ENCODE measurements around the gene PIK3R4.

Gene PIK3R4

DNA sequence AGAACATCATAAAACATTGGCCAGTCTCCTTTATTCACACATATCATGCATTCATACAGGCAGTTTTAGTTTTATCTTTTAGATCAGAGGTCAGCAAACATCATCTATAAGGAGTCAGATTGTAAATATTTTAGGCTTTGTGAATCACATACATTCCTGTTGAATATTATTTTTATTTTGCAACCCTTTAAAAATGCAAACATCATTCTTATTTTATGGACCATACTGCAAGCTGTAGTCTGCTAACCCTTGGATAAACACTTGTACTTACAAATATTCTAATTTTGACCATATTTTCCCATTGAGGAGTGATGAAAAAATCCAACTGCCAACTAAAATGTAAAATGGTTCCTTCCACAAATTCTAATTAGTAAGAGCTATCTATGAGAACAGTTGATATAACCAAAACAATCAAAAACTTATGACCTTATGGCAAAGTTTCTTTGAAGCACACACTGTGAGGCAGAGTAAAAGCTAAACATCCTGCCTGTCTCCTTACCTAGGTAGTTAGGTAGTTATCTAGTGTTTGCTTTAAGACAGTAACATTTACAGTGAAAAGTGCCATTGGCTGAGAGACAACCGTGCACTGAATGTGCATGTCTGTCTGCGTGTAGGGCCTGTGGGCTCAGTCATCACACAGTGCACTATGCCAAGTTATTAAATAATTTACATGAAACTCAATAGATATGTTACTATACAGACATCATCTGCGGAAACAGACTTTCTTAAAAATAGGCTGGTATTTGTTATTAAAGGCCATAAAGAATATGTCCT lies 57.7 kb downstream of the PIK3R4 start:
- no peak for DNase-seq (ENCODE audit: low read depth in 2 of 2)

- no peak for DNase-seq (ENCODE audit: low read depth in 2 of 2)
Measured at GRCh38 chr3:130688015-130688688, 58.5 kb downstream of the PIK3R4 start.

- no peak for DNase-seq (ENCODE audit: low read depth in 2 of 2)
Measured at GRCh38 chr3:130687327-130687726, 59.3 kb downstream of the PIK3R4 start.

GRCh38 chr3:130686833-130687232 lies 59.8 kb downstream of the PIK3R4 start:
- DNase-seq (ENCODE audit: low read depth in 2 of 2) = no peak

GRCh38 chr3:130682131-130682530 lies 64.5 kb downstream of the PIK3R4 start:
- DNase-seq (ENCODE audit: low read depth in 2 of 2) = no peak

- no peak for DNase-seq (ENCODE audit: low read depth in 2 of 2)
Measured at GRCh38 chr3:130679218-130679617, 67.4 kb downstream of the PIK3R4 start.

DNA sequence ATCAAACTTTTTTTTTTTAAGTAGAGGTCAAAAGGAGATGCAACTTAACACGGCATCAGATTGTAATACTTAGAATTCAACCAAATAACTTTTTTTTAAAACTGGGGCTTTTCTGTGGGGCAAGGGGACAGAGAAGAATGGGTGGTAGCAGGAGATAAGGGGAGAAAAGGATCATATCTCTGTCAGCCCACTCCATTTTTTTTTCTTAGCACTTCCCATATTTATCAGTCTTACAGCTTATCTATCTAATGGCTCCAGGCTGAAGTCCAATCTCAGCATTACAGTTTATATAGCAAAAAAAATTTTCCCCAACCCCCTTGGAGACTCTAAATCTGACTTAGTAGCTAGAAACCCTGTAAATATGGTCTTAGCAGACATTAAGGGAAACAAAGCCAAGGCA lies 69.3 kb downstream of the PIK3R4 start:
- DNase-seq (ENCODE audit: low read depth in 2 of 2) = no peak

GRCh38 chr3:130671545-130672312 lies 74.9 kb downstream of the PIK3R4 start:
- no peak for DNase-seq (ENCODE audit: low read depth in 2 of 2)

- DNase-seq (ENCODE audit: low read depth in 2 of 2) = no peak
Measured at GRCh38 chr3:130669740-130670139, 76.9 kb downstream of the PIK3R4 start.

- DNase-seq (ENCODE audit: low read depth in 2 of 2) = no peak
Measured at GRCh38 chr3:130663092-130663491, 83.5 kb downstream of the PIK3R4 start.

- no peak for DNase-seq (ENCODE audit: low read depth in 2 of 2)
Measured at GRCh38 chr3:130662501-130662996, 84.1 kb downstream of the PIK3R4 start.

DNA sequence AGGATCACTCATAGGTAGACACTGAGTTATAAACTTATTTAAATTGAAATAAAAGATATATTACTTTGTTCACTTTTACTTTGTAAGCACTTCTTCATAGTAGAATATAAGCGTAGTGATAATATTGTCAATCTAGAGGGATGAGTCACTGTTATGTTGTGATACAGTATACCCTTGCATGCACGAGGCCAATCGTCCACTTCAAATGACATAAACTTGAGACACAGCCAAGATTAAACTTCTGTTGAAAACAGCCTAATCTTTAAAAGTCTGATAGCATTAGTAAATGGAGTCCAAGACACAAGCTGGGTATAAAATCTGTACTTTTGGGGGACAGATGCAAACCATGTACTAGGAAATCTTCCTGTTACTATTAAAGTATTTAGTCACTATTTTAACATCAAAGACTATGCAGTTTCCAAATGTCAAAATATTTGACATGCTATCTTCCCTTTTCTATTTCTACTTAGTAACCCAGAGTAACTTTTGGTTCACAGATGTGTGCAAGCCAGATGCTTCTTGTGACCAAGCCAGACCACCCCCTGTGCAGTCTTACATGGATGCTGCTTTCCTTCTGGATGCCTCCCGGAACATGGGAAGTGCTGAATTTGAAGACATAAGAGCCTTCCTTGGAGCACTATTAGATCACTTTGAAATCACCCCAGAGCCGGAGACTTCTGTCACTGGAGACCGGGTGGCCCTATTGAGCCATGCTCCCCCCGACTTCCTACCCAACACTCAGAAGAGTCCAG lies 85.3 kb downstream of the PIK3R4 start:
- DNase-seq (ENCODE audit: low read depth in 2 of 2) = no peak

DNA sequence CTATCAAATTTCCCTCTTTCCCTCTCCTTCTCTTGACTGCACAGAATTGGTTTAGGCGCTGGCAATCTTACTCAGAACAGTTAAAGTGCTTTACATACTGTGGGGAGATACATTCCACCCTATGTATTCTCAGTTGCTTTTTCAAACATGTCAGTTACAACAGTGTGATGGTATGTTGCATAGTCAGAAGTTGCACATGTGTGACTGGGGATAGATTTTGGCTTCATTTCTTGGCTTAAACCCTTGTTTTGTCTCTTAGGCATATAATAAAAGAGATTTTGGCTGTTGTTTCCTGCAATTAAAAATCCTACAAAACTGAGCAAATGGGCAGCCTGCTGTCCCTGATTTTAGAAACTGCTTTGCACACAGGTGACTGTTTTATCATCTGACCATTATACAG lies 86.7 kb downstream of the PIK3R4 start:
- DNase-seq (ENCODE audit: low read depth in 2 of 2) = peak; percentile 33 to 52

DNA sequence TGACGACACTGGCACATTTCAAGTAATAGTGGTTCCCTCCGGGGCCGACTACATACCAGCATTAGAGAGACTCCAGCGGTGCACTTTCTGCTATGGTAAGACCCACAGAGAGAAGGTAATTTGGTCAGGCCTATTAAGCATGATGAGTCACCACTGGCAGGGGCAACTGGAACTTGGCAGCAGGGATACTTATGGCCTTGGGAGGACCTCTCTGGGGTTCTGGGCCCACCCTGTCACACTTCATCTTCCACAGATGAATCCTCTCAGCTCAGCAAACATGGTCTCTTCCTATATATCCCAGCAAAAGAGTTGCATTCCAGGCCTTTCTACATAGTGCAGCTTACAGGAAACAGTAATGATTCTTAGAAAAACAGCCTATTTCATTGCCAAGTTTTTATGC lies 88.0 kb downstream of the PIK3R4 start:
- peak; percentile 36 to 42 for DNase-seq (ENCODE audit: low read depth in 2 of 2)

DNA sequence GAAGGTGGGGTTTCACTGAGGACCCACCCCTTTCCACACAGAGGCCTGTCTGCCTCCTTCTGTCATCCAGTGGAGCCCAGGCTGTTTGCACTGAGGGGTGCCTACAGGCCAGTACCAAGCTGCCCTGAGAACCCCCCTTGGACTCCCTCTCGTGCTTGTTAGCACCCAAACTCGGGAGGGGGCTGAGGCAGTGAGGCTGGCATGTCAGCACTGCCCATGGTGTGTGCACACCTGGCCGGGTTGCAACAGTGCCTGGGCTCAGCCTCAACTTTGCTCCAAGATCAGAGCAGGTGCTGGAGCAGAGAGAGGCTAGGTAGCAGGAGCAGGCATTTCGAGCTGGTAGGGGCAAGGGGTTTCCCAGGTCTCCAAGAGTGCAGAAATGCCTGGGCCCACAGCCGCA lies 90.0 kb downstream of the PIK3R4 start:
- DNase-seq (ENCODE audit: low read depth in 2 of 2) = no peak

DNA sequence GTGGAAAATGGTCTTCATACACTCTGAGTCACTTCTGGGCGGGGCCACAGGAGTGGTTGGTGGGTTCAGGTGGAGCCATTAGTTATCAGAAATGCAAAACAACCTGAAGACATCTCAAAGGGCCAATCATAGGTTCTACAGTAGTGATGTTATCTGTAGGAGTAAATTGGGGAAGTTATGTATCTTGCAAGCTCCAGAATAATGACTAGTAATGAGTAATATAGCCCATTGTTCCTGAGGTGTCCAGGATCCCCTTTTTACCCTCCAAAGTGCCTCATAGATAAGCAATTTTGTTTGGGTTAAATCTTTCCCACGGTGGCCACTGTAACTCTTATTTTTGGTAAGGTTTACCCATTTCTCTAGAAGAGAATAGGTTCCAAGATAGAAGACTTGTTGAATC lies 91.7 kb downstream of the PIK3R4 start:
- DNase-seq (ENCODE audit: low read depth in 2 of 2) = no peak

DNA sequence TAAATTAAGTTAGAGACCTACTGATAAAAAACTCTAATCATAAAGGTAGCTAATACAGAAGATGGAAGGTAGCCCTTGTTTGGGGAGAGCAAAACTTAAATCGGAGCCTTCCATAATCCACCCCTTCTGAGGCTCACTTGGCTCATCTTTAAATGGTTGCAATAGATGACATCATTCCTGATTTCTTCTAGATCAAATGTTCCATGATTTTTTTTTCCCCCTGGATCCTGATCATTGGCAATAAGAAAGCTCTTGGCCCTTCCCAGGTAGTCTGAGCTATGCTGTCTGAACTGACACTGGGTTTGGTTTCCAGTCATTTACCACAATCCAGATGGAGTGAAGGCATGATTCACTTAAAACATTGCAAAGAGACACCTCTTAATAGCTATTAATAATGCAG lies 92.5 kb downstream of the PIK3R4 start:
- DNase-seq (ENCODE audit: low read depth in 2 of 2) = no peak

DNA sequence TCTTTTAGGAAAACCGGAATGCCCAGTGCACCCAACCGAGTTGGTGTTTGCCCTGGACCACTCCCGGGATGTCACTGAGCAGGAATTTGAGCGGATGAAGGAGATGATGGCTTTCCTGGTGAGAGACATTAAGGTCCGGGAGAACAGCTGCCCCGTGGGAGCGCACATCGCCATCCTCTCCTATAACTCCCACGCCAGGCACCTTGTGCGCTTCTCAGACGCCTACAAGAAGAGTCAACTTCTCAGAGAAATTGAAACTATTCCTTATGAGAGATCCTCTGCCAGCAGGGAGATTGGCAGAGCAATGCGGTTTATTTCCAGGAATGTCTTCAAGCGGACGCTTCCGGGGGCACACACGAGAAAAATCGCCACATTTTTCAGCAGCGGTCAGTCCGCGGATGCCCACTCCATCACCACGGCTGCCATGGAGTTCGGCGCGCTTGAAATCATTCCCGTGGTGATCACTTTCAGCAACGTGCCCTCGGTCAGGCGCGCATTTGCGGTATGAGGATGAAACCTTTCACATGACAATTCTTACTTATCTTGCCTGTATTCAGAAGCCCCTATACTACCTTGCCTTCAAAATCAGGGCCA lies 97.5 kb downstream of the PIK3R4 start:
- DNase-seq (ENCODE audit: low read depth in 2 of 2) = no peak

DNA sequence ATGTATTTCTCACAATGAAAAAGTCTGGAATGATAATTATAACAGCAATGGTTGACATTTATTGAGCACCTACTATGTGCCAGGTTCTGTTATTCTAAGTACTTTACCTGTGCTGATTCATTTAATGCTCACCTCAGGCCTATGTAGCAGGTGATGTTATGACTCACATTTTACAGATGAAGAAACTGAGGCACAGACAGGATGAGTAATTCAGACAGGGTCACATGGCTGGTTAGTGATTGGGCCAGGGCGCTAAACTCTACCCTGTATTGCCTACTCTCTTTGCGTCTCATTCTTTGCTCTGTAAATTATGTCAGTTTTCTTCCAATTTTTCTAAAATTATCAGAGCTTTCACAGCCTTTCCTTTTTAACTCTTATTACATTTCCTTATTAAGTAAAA lies 98.3 kb downstream of the PIK3R4 start:
- DNase-seq (ENCODE audit: low read depth in 2 of 2) = no peak

DNA sequence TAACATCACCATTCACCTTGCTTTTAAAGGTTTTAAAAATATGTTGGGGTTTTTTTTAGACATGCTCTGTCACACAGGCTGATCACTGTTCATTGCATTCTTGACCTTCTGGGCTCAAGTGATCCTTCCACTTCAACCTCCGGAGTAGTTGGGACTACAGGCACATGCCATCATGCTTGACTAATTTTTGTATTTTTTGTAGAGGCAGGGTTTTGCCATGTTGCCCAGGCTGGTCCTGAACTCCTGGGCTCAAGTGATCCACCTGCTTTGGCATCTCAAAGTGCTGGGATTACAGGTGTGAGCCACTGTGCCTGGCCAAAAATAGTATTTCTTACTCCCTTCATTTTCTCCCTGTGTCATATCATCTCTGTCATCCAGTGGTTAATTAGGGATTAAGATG lies 101.4 kb downstream of the PIK3R4 start:
- no peak for DNase-seq (ENCODE audit: low read depth in 2 of 2)

DNA sequence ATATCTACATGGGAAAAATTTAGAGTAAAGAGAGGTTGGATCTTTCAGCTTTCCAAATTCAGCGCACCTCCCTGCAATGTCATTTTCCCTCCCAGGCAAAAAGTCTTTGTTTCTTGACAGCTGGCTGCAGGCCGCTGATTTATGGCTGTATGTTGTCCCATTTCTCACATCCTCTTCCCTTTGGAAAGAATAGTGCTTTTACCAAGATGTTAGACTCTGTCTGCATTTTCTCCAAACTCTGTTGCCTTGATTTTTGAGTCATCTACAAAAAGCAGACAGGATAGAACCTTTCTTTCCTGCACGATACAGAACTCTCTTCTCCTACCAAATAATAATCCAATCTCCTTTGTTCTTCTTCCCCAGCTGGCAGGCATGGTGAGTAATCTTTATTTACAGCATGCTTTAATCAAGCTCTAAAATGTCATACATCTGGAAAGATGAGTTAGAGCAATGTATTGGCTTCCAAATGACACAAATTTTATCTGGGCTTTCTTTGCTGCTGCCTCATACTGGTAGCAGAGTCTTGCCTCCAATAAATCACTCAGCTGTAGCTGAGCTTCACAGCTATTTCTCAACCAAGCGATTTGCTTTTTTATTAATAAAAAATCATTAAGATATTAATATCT lies 101.9 kb downstream of the PIK3R4 start:
- DNase-seq (ENCODE audit: low read depth in 2 of 2) = no peak
